ENCODE results near the gene ADGRF4.
"Not testable (repeated sequence)": the region's sequence is repeated elsewhere in the genome, so short reads cannot be mapped to it uniquely, and the experiment has no call there.

The ADGRF4 gene

DNA sequence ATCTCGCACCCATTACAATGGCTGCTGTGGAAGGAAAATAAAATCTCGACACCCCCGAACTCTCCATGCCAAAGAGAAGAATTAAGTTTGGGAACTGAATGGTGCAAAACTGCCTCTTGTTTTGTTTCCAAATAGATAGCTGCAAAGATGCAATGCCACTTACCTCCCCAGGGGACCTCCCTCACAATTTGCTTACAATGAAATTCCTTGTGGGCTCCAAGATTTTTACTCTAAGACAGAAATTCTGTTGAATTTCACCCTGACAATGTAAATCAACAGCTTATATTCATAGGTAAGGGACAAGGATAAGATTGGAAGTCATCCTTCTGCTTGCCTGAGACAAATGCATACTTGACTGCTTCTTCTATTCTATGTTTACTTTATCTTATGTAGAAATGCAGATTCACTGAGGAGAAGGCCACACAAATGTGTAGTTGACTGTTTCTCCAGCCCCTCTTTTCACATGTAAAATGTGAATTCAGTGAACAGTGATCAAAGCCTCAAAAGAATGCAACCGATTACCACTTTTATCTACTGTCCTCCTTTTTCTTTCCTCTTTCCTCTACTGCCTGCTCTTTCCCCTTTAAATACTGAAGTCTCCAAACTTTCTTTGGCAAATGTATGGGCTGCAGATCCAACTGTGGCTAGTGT lies 36.6 kb downstream of the ADGRF4 start:
- DNase-seq (ENCODE audit: low read depth), result no peak

DNA sequence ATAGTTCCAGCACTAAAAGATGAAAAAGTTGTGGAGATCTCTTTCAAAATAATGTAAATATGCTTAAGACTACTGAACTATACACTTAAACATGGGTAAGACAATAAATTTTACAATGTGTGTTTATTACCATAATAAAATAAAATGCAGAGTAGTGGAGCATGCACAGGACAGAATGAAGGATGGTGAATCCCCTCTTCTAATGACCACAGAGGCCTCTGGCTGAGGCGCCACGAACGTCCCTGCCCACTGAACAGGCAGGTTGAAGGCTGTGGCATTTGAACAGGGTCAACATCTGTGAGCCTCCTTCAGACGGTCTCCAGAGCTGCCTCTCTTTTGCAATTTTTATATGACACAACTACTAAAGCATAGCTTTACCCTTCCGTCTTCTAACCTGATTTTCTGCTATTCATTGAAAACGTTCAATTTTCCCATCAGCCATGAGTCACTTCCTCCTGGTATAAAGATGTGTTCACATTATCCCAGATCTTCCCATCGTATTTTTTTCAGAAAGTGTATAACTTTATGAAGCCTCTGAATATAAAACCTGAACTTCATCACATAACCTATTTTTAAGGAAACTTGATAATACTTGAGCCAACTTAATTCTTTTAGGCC lies 37.8 kb downstream of the ADGRF4 start:
- no peak for DNase-seq (ENCODE audit: low read depth)

DNA sequence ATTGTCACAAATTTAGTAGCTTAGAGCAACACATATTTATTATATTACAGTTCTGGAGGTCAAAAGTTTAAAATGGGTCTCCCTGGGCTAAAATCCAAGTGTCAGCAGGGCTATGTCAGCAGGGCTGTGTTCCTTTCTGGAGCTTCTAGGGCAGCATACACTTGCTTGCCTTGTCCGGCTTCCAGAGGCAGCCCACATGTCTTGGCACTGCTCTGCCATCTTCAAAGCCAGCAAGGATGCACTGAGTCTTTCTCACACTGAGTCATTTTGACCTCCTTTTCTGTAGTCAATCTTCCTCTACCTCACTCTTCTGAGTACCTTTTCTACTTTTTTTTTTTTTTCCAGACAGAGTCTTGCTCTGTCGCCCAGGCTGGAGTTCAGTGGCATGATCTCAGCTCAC lies 39.0 kb downstream of the ADGRF4 start:
- no peak for DNase-seq (ENCODE audit: low read depth)

DNA sequence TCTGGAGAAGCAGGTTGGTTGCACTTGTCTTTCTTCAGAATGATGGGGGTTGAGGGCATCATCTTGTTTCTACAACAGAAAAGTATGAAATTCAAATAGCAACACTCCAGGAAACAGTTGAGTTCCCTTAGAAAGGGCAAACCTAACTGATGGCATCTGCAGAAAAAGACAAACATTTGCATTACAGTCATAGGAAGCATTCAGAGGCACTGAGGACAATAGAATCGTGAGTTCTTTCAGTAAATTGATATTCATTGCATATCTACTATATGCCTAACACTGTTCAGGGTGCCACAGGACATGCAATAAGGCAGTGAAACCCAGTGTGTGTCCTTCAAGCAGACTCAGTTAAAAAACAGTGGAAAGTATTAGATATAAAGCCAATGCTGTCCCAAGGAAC lies 42.3 kb downstream of the ADGRF4 start:
- no peak for DNase-seq (ENCODE audit: low read depth)

- DNase-seq (ENCODE audit: low read depth), result no peak
Observed at GRCh38 chr6:47741807-47742206, 43.4 kb downstream of the ADGRF4 start.

DNA sequence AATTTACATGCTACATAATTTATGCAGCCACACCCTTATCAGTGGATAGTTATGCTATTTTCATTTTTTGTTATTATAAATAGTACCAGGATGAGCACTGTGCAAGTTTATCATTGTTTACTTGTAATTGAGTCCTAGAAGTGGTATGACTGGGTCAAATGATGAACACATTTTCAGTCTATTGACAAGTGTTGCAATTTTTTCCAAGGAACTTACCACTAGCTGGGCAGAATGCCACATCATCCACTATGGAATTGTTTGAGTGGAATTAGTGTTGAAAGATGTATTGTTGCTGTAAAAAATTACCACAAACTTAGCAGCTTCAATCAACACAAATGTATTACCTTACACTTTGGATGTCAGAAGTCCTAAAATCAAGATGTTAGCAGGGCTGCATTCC lies 45.4 kb downstream of the ADGRF4 start:
- DNase-seq (ENCODE audit: low read depth), result no peak

GRCh38 chr6:47745269-47745668 lies 46.9 kb downstream of the ADGRF4 start:
- not testable (repeated sequence) for DNase-seq (ENCODE audit: low read depth)

DNA sequence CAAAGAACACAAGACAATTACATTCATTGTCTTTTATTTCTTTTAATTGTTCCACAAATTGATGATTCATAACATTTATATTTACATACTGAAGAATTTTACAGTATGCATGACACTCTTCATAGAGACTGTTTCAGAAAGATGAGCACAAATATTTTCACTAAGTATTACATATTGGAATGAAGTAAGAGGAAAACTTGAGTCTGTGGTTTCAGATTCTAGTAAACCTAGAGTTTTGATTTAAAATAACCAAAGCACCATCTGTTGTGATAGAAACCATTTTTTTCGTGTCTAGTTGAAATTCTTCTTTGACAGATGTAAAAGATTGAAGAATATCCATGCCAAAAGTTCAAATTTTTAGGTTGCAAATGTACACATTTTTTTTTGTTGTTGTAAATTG lies 51.4 kb downstream of the ADGRF4 start:
- no peak for DNase-seq (ENCODE audit: low read depth)

DNA sequence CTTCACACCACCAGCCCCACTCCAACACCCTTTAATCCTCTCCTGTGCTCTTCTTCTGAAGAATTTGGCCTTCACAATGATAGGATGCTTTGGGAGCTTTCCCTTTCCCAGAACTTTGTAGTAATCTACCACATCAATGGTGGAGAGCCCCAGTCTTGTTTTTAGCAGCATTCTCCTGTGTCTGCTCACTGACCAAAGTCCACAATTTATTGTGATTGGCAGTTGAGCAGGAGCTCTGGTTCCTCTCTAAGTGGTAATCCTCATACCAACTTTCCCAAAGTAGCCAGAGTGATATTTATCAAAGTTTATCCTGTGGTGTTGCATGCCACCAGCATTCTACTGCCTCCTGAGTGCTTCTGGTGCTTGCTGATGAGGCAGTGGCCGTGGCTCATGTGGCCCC lies 54.4 kb downstream of the ADGRF4 start:
- DNase-seq (ENCODE audit: low read depth), result no peak

DNA sequence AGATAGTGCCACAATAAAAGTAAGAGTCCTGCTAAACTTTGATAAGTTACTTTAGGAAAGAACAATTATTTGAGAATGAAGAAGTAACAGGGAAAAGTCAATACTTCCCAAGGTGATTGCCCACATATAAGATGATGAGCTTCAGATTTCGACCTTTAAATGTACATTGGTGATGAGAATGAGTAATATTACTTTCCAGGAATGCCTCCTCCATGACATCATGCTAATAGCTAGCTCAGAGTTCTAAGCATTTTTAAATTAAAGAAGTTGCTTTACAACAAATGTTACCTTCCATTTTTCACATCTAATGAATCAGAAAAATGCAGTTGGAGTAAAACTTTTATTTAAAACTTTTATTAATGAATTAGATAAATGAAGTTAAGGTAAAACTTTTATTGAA lies 61.0 kb downstream of the ADGRF4 start:
- DNase-seq (ENCODE audit: low read depth), result no peak

DNA sequence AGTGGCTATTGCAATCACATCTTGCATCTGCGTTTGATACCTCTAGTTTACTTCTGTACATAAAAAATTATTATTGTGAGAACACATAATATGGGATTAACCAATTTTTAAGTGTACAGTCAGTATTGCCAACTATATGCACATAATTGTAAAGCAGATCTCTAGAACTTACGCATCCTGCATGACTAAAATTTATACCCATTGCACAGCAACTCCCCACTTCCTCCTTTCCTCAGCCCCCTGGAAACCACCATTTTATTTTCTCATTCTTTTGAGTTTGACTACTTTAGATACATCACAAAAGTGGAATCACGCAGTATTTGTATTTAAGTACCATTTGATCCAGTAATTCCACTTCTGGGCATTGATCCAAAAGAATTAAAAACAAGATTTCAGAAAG lies 64.1 kb downstream of the ADGRF4 start:
- no peak for DNase-seq (ENCODE audit: low read depth)

DNA sequence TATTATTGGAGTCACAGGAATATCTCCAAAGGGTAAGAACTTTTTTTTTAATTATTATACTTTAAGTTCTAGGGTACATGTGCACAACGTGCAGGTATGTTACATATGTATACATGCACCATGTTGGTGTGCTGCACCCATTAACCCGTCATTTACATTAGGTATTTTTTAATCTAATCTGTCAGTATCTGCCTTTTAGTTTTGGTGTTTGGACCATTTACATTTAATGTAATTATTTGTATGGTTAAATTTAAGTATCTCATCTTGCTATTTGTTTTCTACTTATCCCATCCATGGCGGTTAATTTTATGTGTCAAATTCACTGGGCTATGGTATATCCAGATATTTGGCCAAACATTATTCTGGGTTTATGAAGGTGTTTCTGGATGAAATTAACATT lies 68.1 kb downstream of the ADGRF4 start:
- DNase-seq (ENCODE audit: low read depth), result no peak

DNA sequence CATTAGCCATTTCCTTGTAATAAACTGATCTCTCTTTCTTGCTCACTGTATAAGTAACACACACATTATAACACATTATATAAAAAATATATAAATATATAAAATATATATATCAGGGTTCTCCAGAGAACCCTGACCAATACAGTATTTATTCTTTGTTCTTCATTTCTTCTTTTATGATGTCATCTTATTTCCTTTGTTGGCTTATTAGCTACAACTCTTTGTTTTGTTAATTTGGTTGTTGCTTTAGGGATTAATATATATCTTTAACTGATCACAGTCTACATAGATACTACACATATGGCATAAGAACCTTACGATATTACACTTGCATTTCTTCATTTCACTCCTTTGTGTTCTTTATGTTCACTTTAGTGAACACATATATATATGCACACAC lies 68.7 kb downstream of the ADGRF4 start:
- no peak for DNase-seq (ENCODE audit: low read depth)

GRCh38 chr6:47769982-47770381 lies 71.6 kb downstream of the ADGRF4 start:
- DNase-seq (ENCODE audit: low read depth), result no peak
